Right lobe of liver (tissue), 6 donors: Measurements from ENCODE around the gene TPM1. TPM values are rescaled to one million over a fixed set of nuclear protein-coding genes. Genes with fewer than 3 reads are reported as not detected.

Experiments
- ATAC-seq, 4 donors: fragments of 200-7000 bp; cut with Tn5 transposase; one replicate each; pipeline ENCODE4 v1.9.1; 2020; ENCODE audit warnings: mild to moderate bottlenecking in 4 of 4, moderate library complexity in 4 of 4
- DNase-seq, 3 donors: peaks; one replicate each; pipeline ENCODE4 v3.0.0-alpha.2; 2020
- H3K27ac ChIP-seq, 3 donors: fragments of 200-600 bp; one replicate each; pipeline ENCODE4 v1.8.0; 2022
- H3K27me3 ChIP-seq, 2 donors: fragments of 200-600 bp; one replicate each; pipeline ENCODE4 v1.8.0; 2022
- H3K36me3 ChIP-seq, 4 donors: fragments of 200-600 bp; sonication (generic) in 1 of 4; one replicate each; pipeline versions ENCODE4 v1.5.1 to v1.8.0; 2017 to 2022; ENCODE audit warnings: control low read depth in 1 of 4
- H3K4me1 ChIP-seq, 4 donors: fragments of 200-600 bp; sonication (generic) in 1 of 4; one replicate each; pipeline versions ENCODE4 v1.5.1 to v1.8.0; 2017 to 2022; ENCODE audit warnings: control low read depth in 1 of 4
- H3K4me3 ChIP-seq, 3 donors: fragments of 200-600 bp; one replicate each; pipeline ENCODE4 v1.8.0; 2022
- H3K9me3 ChIP-seq, 4 donors: fragments of 200-600 bp; sonication (generic) in 1 of 4; one replicate each; pipeline versions ENCODE4 v1.5.1 to v1.8.0; 2017 to 2022; ENCODE audit warnings: control low read depth in 1 of 4
- POLR2A ChIP-seq: fragments of 450-650 bp; IDR thresholded peaks from one replicate; pipeline ENCODE4 v1.6.1; 2017; ENCODE audit warnings: antibody characterized with exemption, mild to moderate bottlenecking
- WGBS: methylation state at CpG from one replicate; pipeline ENCODE4 v1.1.6; 2018; ENCODE audit warnings: low coverage, low lambda C conversion rate; ENCODE audit not compliant: insufficient coverage; ENCODE audit errors: missing lambda C conversion rate; 5-methylcytosine and 5-hydroxymethylcytosine counted together
- intact Hi-C, 2 donors: fragments of 100-400 bp; cut with DNase I; formaldehyde crosslinking; loops; one replicate each; pipeline versions ENCODE4 v1.11.2 to v1.14.1; 2022
- total RNA-seq, 6 experiments: library from RNA; depleted of rRNA in 2 of 6; stranded (reverse); fragments of >200 nt in 2 of 6; fragmentation: NEBNext Ultra II Directional in 3 of 6; extraction: Animal tissue kit (Norgen Biotek cat#: 25700) in 3 of 6; gene quantifications; one replicate each; pipeline versions ENCODE4 v1.1.0 to v1.2.4, GENCODE V29; 2016 to 2023
- TF ChIP-seq, protein P1 (sequence below), 4 donors: fragments of 200-600 bp in 3 of 4; fragments of 450-650 bp in 1 of 4; IDR thresholded peaks; one replicate each; pipeline versions ENCODE4 v1.5.1 to v1.8.0; 2016 to 2022; ENCODE audit warnings: antibody characterized with exemption in 4 of 4, mild to moderate bottlenecking in 2 of 4
- donor health status: DM: no; HTN: yes; CAD: no.
- donor health status: DM: no; HTN: no; CAD: no.
- donor health status: DM: no; HTN: no; CAD: no.
- donor health status: DM: no; HTN: yes; CAD: no.
- donor health status: DM: no; HTN: yes; CAD: no.

TPM1 gene
- total RNA-seq, 6 experiments from 2014 or later = 44.3 to 180 (median 91.6) TPM

DNA sequence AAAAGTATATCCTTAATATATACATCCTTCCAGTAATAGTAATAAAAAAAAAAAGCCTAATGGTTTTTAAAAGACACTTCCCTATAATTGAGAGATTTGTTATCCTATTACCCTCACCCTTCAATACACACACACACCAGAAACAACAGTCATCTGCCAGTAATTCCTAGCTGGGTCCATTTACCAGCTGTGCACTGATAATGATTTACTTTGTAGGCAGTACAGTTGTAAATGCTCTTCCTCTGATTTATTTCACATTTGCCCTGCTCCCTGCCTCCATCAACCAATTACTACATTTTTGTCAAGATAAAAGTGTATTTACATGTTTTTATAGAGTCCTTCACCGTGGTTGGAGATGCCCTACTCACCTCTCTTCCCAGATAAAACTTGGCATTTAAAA, 12.4 kb downstream of the TPM1 start:
- no peak for DNase-seq
- WGBS = 14% methylated on average over 1 of the region's 1 CpG
- Histone ChIP-seq H3K27me3 (no peaks in the 10 kb centered on the region), H3K36me3 (peaks cover 3 to 31% (median 21%) of the 10 kb centered on the region in 4 donors), H3K27ac (peak overlapping the region; percentile 86 to 98 (median 94)), H3K4me3 (no peak overlapping the region), H3K9me3 (no peaks in the 10 kb centered on the region), H3K4me1 (peaks cover 0 to 58% (median 27%) of the 10 kb centered on the region in 4 donors)
- ATAC-seq = peak; percentile 40 to 75 (median 72)
- intact Hi-C loops = no loop called here
- TF ChIP-seq, protein P1, sequence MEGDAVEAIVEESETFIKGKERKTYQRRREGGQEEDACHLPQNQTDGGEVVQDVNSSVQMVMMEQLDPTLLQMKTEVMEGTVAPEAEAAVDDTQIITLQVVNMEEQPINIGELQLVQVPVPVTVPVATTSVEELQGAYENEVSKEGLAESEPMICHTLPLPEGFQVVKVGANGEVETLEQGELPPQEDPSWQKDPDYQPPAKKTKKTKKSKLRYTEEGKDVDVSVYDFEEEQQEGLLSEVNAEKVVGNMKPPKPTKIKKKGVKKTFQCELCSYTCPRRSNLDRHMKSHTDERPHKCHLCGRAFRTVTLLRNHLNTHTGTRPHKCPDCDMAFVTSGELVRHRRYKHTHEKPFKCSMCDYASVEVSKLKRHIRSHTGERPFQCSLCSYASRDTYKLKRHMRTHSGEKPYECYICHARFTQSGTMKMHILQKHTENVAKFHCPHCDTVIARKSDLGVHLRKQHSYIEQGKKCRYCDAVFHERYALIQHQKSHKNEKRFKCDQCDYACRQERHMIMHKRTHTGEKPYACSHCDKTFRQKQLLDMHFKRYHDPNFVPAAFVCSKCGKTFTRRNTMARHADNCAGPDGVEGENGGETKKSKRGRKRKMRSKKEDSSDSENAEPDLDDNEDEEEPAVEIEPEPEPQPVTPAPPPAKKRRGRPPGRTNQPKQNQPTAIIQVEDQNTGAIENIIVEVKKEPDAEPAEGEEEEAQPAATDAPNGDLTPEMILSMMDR (IDR thresholded peaks at IDR 0.05) = no peak
- no peak for TF ChIP-seq POLR2A

- H3K27ac ChIP-seq = no peak overlapping the region
- peaks cover 13 to 50% (median 29%) of the 10 kb centered on the region in 4 donors for H3K36me3 ChIP-seq
- no peaks in the 10 kb centered on the region for H3K9me3 ChIP-seq
- TF ChIP-seq, protein P1 (IDR thresholded peaks at IDR 0.05) = no peak
- TF ChIP-seq POLR2A = no peak
- 45% methylated on average over 6 of the region's 6 CpGs for WGBS
- no peak overlapping the region for H3K4me3 ChIP-seq
- intact Hi-C loops = no loop called here
- DNase-seq (no peak), ATAC-seq (no peak)
- peaks cover 0 to 41% (median 19%) of the 10 kb centered on the region in 4 donors for H3K4me1 ChIP-seq
- no peaks in the 10 kb centered on the region for H3K27me3 ChIP-seq
Observed at GRCh38 chr15:63056829-63057228, 14.3 kb downstream of the TPM1 start.

GRCh38 chr15:63057468-63058345, 15.2 kb downstream of the TPM1 start:
- intact Hi-C loops = no loop called here
- no peaks in the 10 kb centered on the region for H3K9me3 ChIP-seq
- ATAC-seq (no peak), DNase-seq (no peak)
- no peak overlapping the region for H3K27ac ChIP-seq
- peaks cover 0 to 33% (median 16%) of the 10 kb centered on the region in 4 donors for H3K4me1 ChIP-seq
- H3K4me3 ChIP-seq = no peak overlapping the region
- TF ChIP-seq, protein P1 (IDR thresholded peaks at IDR 0.05) = no peak
- no peak for TF ChIP-seq POLR2A
- H3K36me3 ChIP-seq = peaks cover 15 to 58% (median 36%) of the 10 kb centered on the region in 4 donors
- 93% methylated on average over 6 of the region's 8 CpGs for WGBS
- H3K27me3 ChIP-seq = no peaks in the 10 kb centered on the region

DNA sequence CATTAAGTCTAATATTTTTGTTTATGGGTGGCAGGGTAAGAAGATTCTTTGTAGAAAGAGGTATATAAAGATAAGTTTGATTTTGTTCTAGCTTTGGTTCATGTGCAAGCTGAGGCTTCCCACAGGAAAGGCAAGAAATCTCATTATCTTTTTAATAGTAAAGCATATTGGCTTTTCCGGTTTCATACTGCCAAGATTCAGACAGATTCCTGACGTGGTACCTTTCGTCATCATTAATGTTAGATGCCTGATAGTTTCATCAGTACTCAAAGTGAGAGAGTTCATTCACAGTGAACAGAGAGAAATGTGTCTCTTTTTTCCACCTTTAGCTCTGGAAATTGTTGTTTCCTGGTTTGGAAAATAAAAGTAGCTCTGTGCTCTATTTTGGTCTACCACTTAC, 16.5 kb downstream of the TPM1 start:
- intact Hi-C loops = no loop called here
- H3K27me3 ChIP-seq = no peaks in the 10 kb centered on the region
- WGBS = 48% methylated on average over 3 of the region's 3 CpGs
- DNase-seq (no peak), ATAC-seq (no peak)
- TF ChIP-seq, protein P1 (IDR thresholded peaks at IDR 0.05) = no peak
- TF ChIP-seq POLR2A = no peak
- no peak overlapping the region for H3K27ac ChIP-seq
- no peak overlapping the region for H3K4me3 ChIP-seq
- H3K9me3 ChIP-seq = no peaks in the 10 kb centered on the region
- peaks cover 15 to 72% (median 43%) of the 10 kb centered on the region in 4 donors for H3K36me3 ChIP-seq
- peaks cover 0 to 20% (median 9%) of the 10 kb centered on the region in 4 donors for H3K4me1 ChIP-seq
